Suprapubic skin (tissue), 4 donors: ENCODE data around the gene CD48. TPM values are rescaled to one million over a fixed set of nuclear protein-coding genes. Genes with fewer than 3 reads are reported as not detected.

ENCODE experiments used
- DNase-seq, 2 donors: peaks; one replicate each; pipeline ENCODE4 v3.0.0-alpha.2; 2019; ENCODE audit warnings: low spot score in 2 of 2
- H3K27ac ChIP-seq: fragments of 200-600 bp; sonication (generic); one replicate; pipeline ENCODE4 v1.5.1; 2019
- H3K27me3 ChIP-seq: fragments of 200-600 bp; sonication (generic); one replicate; pipeline ENCODE4 v1.5.1; 2019
- H3K36me3 ChIP-seq: fragments of 200-600 bp; sonication (generic); one replicate; pipeline ENCODE4 v1.5.1; 2019
- H3K4me1 ChIP-seq: fragments of 200-600 bp; sonication (generic); one replicate; pipeline ENCODE4 v1.5.1; 2019
- H3K4me3 ChIP-seq: fragments of 200-600 bp; sonication (generic); one replicate; pipeline ENCODE4 v1.5.1; 2019; ENCODE audit warnings: mild to moderate bottlenecking
- H3K9me3 ChIP-seq: fragments of 200-600 bp; sonication (generic); one replicate; pipeline ENCODE4 v1.5.1; 2019
- EP300 ChIP-seq: sonication (generic); formaldehyde crosslinking; IDR thresholded peaks from one replicate; pipeline ENCODE4 v1.6.1; 2017; ENCODE audit warnings: antibody characterized with exemption
- POLR2A ChIP-seq, 2 donors: fragments of 450-650 bp; IDR thresholded peaks; one replicate each; pipeline ENCODE4 v1.6.1; 2017; ENCODE audit warnings: antibody characterized with exemption in 2 of 2, mild to moderate bottlenecking in 2 of 2, moderate library complexity in 2 of 2
- POLR2AphosphoS5 ChIP-seq, 3 donors: sonication (generic); formaldehyde crosslinking; IDR thresholded peaks; one replicate each; pipeline ENCODE4 v1.6.1; 2017; ENCODE audit warnings: antibody characterized with exemption in 3 of 3
- WGBS: methylation state at CpG from one replicate; pipeline ENCODE4 v1.1.5; 2018; 5-methylcytosine and 5-hydroxymethylcytosine counted together
- total RNA-seq, 4 donors: library from RNA; depleted of rRNA; stranded (reverse); fragments of >200 nt; gene quantifications; one replicate each; pipeline ENCODE4 v1.1.0, GENCODE V29; 2016
- TF ChIP-seq, protein P1 (sequence below), 2 donors: fragments of 200-600 bp in 1 of 2; fragments of 450-650 bp in 1 of 2; sonication (generic) in 1 of 2; IDR thresholded peaks; one replicate each; pipeline ENCODE4 v1.5.1; 2016 to 2019; ENCODE audit warnings: antibody characterized with exemption in 2 of 2, mild to moderate bottlenecking in 1 of 2, moderate library complexity in 1 of 2

CD48 gene
- total RNA-seq, 4 donors from 2014 or later, result 0.60 to 1.6 (median 1.0) TPM; not detected in 1

DNA sequence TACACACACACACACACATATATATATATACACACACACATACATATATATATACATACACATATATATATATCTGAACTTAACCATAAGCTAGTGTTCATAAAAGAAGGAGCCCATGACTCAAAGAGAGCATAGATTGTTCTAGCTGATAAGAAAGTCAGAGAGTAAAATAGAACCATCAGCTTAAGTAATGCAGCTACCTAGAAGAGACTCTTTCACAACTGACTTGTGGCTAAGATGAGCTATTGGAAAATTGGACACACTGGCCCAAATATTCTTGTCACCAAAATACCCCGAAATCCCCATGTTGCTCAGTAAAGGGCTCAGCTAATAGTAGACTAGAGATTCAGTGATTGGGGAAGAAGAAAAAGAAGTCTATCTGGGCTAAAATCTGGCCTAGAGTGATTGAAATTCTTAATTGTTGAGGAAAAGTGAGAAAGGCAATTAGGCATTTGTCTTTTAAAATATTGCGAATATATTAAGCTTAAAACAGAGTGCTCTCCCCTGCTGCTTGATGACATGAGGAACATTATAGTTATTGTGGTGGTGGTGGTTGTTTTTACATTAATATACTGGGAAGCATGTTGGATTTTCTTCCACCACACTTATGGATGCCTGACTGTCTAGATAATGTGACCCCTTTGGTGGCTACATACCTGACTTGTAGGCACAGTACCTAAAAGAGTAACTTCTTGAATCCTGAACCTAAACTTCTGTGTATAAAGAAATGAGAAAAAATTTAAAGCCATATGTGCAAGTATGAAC lies 71.1 kb downstream of the CD48 start:
- Histone ChIP-seq H3K27ac (no peak overlapping the region), H3K27me3 (no peaks in the 10 kb centered on the region), H3K4me3 (no peak overlapping the region), H3K9me3 (no peaks in the 10 kb centered on the region), H3K36me3 (no peaks in the 10 kb centered on the region), H3K4me1 (no peaks in the 10 kb centered on the region)
- TF ChIP-seq POLR2AphosphoS5 (IDR thresholded peaks at IDR 0.05), result no peak
- TF ChIP-seq, protein P1, sequence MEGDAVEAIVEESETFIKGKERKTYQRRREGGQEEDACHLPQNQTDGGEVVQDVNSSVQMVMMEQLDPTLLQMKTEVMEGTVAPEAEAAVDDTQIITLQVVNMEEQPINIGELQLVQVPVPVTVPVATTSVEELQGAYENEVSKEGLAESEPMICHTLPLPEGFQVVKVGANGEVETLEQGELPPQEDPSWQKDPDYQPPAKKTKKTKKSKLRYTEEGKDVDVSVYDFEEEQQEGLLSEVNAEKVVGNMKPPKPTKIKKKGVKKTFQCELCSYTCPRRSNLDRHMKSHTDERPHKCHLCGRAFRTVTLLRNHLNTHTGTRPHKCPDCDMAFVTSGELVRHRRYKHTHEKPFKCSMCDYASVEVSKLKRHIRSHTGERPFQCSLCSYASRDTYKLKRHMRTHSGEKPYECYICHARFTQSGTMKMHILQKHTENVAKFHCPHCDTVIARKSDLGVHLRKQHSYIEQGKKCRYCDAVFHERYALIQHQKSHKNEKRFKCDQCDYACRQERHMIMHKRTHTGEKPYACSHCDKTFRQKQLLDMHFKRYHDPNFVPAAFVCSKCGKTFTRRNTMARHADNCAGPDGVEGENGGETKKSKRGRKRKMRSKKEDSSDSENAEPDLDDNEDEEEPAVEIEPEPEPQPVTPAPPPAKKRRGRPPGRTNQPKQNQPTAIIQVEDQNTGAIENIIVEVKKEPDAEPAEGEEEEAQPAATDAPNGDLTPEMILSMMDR (IDR thresholded peaks at IDR 0.05), result no peak
- TF ChIP-seq POLR2A (IDR thresholded peaks at IDR 0.05), result no peak
- no peak for TF ChIP-seq EP300
- WGBS, result 90% methylated on average over 2 of the region's 2 CpGs
- no peak for DNase-seq

DNA sequence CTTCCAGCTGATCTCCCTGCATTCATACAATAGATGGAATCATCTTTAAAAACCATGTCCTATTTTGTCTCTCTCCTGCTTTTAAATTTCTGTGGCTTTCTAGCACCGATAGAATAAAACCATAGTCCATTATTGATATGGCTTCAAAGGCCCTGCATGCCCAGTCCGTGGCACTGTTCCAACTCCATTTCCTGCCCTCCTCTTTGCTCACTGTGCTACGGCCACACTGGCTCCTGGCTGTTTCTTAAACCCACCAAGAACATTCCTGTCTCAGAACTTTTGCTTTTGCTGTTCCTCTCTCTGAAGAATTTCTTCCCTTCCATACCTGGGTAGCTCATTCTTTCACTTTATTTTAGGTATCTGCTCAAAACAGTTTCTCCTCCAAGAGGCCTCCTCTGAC lies 72.0 kb downstream of the CD48 start:
- Histone ChIP-seq H3K4me3 (no peak overlapping the region), H3K4me1 (no peaks in the 10 kb centered on the region), H3K27me3 (no peaks in the 10 kb centered on the region), H3K9me3 (no peaks in the 10 kb centered on the region), H3K27ac (no peak overlapping the region), H3K36me3 (no peaks in the 10 kb centered on the region)
- DNase-seq, result no peak
- no peak for TF ChIP-seq POLR2A (IDR thresholded peaks at IDR 0.05)
- TF ChIP-seq POLR2AphosphoS5 (IDR thresholded peaks at IDR 0.05), result no peak
- TF ChIP-seq, protein P1 (IDR thresholded peaks at IDR 0.05), result no peak
- no peak for TF ChIP-seq EP300
- 47% methylated on average over 3 of the region's 3 CpGs for WGBS

DNA sequence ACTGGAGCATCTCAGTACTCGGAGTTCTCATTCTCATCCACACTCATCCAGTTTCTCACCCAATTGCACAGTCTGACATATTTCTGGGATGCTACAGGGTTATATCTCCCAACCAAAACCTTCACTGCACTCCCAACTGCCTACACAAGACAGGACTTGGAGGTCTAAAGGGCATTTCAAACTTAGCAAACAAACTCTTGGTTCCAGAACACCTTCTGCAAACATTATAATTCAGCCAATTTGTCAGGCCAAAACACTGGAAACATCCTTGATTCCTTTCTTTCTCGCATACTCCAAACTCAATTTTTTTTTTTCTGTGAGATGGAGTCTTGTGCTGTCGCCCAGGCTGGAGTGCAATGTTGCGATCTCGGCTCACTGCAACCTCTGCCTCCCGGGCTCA lies 72.7 kb downstream of the CD48 start:
- no peaks in the 10 kb centered on the region for H3K27me3 ChIP-seq
- TF ChIP-seq POLR2AphosphoS5 (IDR thresholded peaks at IDR 0.05) (no peak), POLR2A (IDR thresholded peaks at IDR 0.05) (no peak), EP300 (no peak)
- TF ChIP-seq, protein P1 (IDR thresholded peaks at IDR 0.05), result no peak
- H3K4me1 ChIP-seq, result no peaks in the 10 kb centered on the region
- no peaks in the 10 kb centered on the region for H3K36me3 ChIP-seq
- no peak overlapping the region for H3K4me3 ChIP-seq
- H3K9me3 ChIP-seq, result no peaks in the 10 kb centered on the region
- no peak overlapping the region for H3K27ac ChIP-seq
- whole genome bisulfite sequencing, result 92% methylated on average over 6 of the region's 6 CpGs
- no peak for DNase-seq

DNA sequence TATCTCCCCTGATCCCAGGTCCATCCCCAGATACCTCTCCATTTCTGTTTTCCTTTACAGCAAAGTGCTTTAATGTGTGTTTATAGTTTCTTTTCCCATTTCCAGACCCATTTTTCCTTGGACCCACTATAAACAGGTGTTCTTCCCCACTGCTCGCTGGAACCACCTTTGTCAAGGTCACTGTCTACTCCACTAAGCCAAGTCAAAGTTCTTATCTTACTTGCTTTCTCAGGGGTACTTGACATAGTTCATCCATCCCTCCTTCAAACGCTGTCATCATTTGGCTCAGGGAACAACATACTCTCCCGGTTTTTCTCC lies 73.1 kb downstream of the CD48 start:
- Histone ChIP-seq H3K36me3 (no peaks in the 10 kb centered on the region), H3K27me3 (no peaks in the 10 kb centered on the region), H3K27ac (no peak overlapping the region), H3K9me3 (no peaks in the 10 kb centered on the region), H3K4me3 (no peak overlapping the region), H3K4me1 (no peaks in the 10 kb centered on the region)
- WGBS, result 79% methylated on average over 3 of the region's 3 CpGs
- TF ChIP-seq, protein P1 (IDR thresholded peaks at IDR 0.05), result no peak
- TF ChIP-seq POLR2A (IDR thresholded peaks at IDR 0.05) (no peak), POLR2AphosphoS5 (IDR thresholded peaks at IDR 0.05) (no peak), EP300 (no peak)
- no peak for DNase-seq

DNA sequence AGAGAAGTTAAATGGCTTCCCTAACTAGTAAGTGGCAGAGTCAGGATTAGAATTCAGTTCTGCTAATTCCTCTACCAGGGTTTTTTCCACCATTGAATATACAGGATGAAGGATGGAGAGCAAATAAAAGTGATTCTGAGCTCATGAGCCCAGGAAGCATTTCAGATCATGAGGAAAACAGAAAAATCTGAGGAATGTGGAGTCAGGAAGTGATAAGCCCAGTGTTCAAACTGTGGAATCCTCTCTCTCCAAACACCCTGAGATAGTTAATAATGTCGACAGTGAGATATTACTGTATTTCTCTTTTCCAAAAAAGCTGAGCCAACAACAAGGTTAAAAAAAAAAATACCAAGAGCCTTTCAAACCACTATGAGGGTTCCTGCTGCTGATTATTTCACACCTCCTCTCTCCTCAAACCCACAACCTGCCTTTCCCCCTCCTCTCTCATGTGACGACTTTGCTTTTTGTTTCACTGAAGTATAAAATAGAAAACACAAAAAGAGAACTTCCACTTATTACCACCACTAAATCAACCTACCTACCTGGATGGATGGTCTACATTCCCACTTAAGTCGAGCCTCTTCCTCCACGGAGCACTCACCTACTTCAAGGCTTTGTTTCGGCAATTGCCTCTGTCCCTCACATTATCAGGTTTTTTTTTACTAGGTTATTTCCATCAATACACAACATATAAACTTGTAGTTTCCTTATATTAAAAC lies 73.6 kb downstream of the CD48 start:
- WGBS, result 61% methylated on average over 5 of the region's 5 CpGs
- H3K27ac ChIP-seq, result no peak overlapping the region
- no peak for TF ChIP-seq EP300
- TF ChIP-seq, protein P1 (IDR thresholded peaks at IDR 0.05), result no peak
- TF ChIP-seq POLR2AphosphoS5 (IDR thresholded peaks at IDR 0.05), result no peak
- TF ChIP-seq POLR2A (IDR thresholded peaks at IDR 0.05), result no peak
- DNase-seq, result no peak
- H3K27me3 ChIP-seq, result no peaks in the 10 kb centered on the region
- H3K4me1 ChIP-seq, result no peaks in the 10 kb centered on the region
- no peaks in the 10 kb centered on the region for H3K36me3 ChIP-seq
- H3K4me3 ChIP-seq, result no peak overlapping the region
- no peaks in the 10 kb centered on the region for H3K9me3 ChIP-seq
